K562 (cell line): ENCODE results near the gene MEIS2. TPM values are rescaled to one million over a fixed set of nuclear protein-coding genes. Genes with fewer than 3 reads are reported as not detected.

Experiments
- ATAC-seq: fragments of 200-7000 bp; cut with Tn5 transposase; 3 replicates; pipeline ENCODE4 v1.9.1; 2020; ENCODE audit warnings: moderate library complexity
- BruUV-seq: library from RNA; stranded (reverse); fragments of 400-500 nt; replicated peaks from 2 replicates; lab custom pipeline; 2021; lab: Mats Ljungman, UMichigan
- CTCF ChIA-PET: fragments of 300-600 bp; formaldehyde crosslinking; extraction: SDS; loops from one replicate; lab custom pipeline; 2021; ENCODE audit warnings: low intra/inter-chr PET ratio; lab: Yijun Ruan, JAX
- POLR2A ChIA-PET: fragments of 300-600, 350-650 bp; sonication (Branson Sonifier 250); formaldehyde crosslinking; extraction: SDS; loops from one replicate; lab custom pipeline; 2021; ENCODE audit warnings: antibody characterized with exemption, inconsistent platforms; lab: Yijun Ruan, JAX
- DNase-seq, 4 experiments: peaks; one replicate each; pipeline versions ENCODE4 v3.0.0 to v3.0.0-alpha.2; 2011 to 2018; ENCODE audit warnings: low spot score in 3 of 4, mixed read lengths in 3 of 4; ENCODE audit errors: extremely low read depth in 1 of 4
- FAIRE-seq: peaks from 2 replicates; lab custom pipeline; 2011; peaks lifted over from hg19 to GRCh38; lab: Jason Lieb, UNC
- H2AFZ ChIP-seq: 2 replicates; pipeline ENCODE4 v1.6.0; 2011; ENCODE audit warnings: low read depth, low read length, control low read depth, inconsistent platforms
- H3K27ac ChIP-seq: fragments of 200-600 bp; 3 replicates; pipeline ENCODE4 v1.8.0; 2011; ENCODE audit warnings: low read depth, mild to moderate bottlenecking, control low read depth, inconsistent platforms, low read length, moderate library complexity, mixed read lengths; ENCODE audit errors: extremely low read depth
- H3K27me3 ChIP-seq, 2 experiments: fragments of 300-600 bp in 1 of 2; 2 replicates in 1 of 2; 3 replicates in 1 of 2; pipeline versions ENCODE4 v1.6.0 to v1.8.0; 2011; ENCODE audit warnings: inconsistent platforms in 2 of 2, low read length in 2 of 2, mild to moderate bottlenecking in 1 of 2, mixed read lengths in 1 of 2, moderate library complexity in 1 of 2; ENCODE audit not compliant: control insufficient read depth in 2 of 2, insufficient read depth in 2 of 2
- H3K36me3 ChIP-seq: fragments of 300-600 bp; 3 replicates; pipeline ENCODE4 v1.8.0; 2011; ENCODE audit warnings: mild to moderate bottlenecking, low read length, inconsistent platforms; ENCODE audit not compliant: control insufficient read depth, insufficient read depth
- H3K4me1 ChIP-seq, 2 experiments: fragments of 200-600 bp in 1 of 2; replicated peaks in 1 of 2; 2 replicates in 1 of 2; 3 replicates in 1 of 2; pipeline versions ENCODE4 v1.5.1 to v1.8.0; 2011; ENCODE audit warnings: inconsistent platforms in 2 of 2, low read length in 2 of 2, mild to moderate bottlenecking in 1 of 2, mixed read lengths in 1 of 2, moderate library complexity in 1 of 2; ENCODE audit not compliant: control insufficient read depth in 2 of 2, insufficient read depth in 2 of 2
- H3K4me2 ChIP-seq: 2 replicates; pipeline ENCODE4 v1.6.1; 2011; ENCODE audit warnings: low read length, control low read depth, inconsistent platforms, mixed read lengths; ENCODE audit not compliant: insufficient read depth
- H3K4me3 ChIP-seq: fragments of 200-600 bp; sonication (generic), shearing (Covaris generic); 2 replicates; pipeline ENCODE4 v1.5.1; 2016; ENCODE audit warnings: control low read depth, inconsistent platforms
- H3K79me2 ChIP-seq: fragments of 200-600 bp; 3 replicates; pipeline ENCODE4 v1.8.0; 2011; ENCODE audit warnings: low read length, inconsistent platforms; ENCODE audit not compliant: control insufficient read depth, insufficient read depth
- H3K9ac ChIP-seq, 2 experiments: 2 replicates each; pipeline versions ENCODE4 v1.6.0 to v1.6.1; 2011; ENCODE audit warnings: low read depth in 2 of 2, low read length in 2 of 2, control low read depth in 1 of 2, inconsistent platforms in 1 of 2, mild to moderate bottlenecking in 1 of 2, mixed read lengths in 1 of 2; ENCODE audit not compliant: insufficient read depth in 1 of 2
- H3K9me1 ChIP-seq: one replicate; pipeline ENCODE4 v1.6.0; 2011; ENCODE audit warnings: inconsistent platforms, mild to moderate bottlenecking, low read length, moderate library complexity; ENCODE audit not compliant: control insufficient read depth, insufficient read depth
- H3K9me3 ChIP-seq: replicated peaks from 2 replicates; pipeline ENCODE4 v1.5.1; 2011; ENCODE audit warnings: low read depth, low read length, inconsistent platforms; ENCODE audit not compliant: control insufficient read depth, insufficient read depth
- H4K20me1 ChIP-seq: replicated peaks from 2 replicates; pipeline ENCODE4 v1.6.1; 2011; ENCODE audit warnings: low read length, inconsistent platforms, mixed read lengths; ENCODE audit not compliant: control insufficient read depth, insufficient read depth
- CUX1 ChIP-seq: fragments of 200-800 bp; sonication (Bioruptor generic); IDR thresholded peaks from 2 replicates; pipeline ENCODE4 v1.6.1; 2016; ENCODE audit warnings: missing genetic modification characterization, missing compliant biosample characterization
- E2F6 ChIP-seq, 2 experiments: IDR thresholded peaks; 2 replicates each; pipeline ENCODE4 v1.6.1; 2011; ENCODE audit warnings: borderline replicate concordance in 1 of 2, control low read depth in 1 of 2, low read depth in 1 of 2, low read length in 1 of 2, mild to moderate bottlenecking in 1 of 2, mixed read lengths in 1 of 2, moderate library complexity in 1 of 2; ENCODE audit not compliant: insufficient read depth in 1 of 2, insufficient read length in 1 of 2, poor library complexity in 1 of 2, severe bottlenecking in 1 of 2; ENCODE audit errors: extremely low read depth in 1 of 2
- NR4A1 ChIP-seq, 2 experiments: fragments of 250-450 bp in 1 of 2; fragments of 450-650 bp in 1 of 2; sonication (Bioruptor Pico) in 1 of 2; IDR thresholded peaks; 2 replicates each; pipeline versions ENCODE4 v1.4.0 to v1.6.1; 2016 to 2020; ENCODE audit warnings: mild to moderate bottlenecking in 2 of 2, missing compliant biosample characterization in 1 of 2, missing genetic modification characterization in 1 of 2, moderate library complexity in 1 of 2
- RUNX1 ChIP-seq: sonication (generic); IDR thresholded peaks from 2 replicates; pipeline ENCODE4 v1.6.1; 2016; ENCODE audit warnings: antibody characterized with exemption, low read depth
- ZBTB8A ChIP-seq: fragments of 450-650 bp; IDR thresholded peaks from 2 replicates; pipeline ENCODE4 v1.6.1; 2018; ENCODE audit warnings: mild to moderate bottlenecking, moderate library complexity; ENCODE audit not compliant: partially characterized antibody
- ZSCAN29 ChIP-seq: fragments of 450-650 bp; IDR thresholded peaks from 2 replicates; pipeline ENCODE4 v1.6.1; 2017
- in situ Hi-C: fragments of 300-500 bp; cut with MboI; formaldehyde crosslinking; loops from 4 replicates; pipeline ENCODE4 v1.15.0; 2018; ENCODE audit warnings: inconsistent platforms, mixed read lengths
- intact Hi-C: fragments of 100-400 bp; cut with micrococcal nuclease; formaldehyde crosslinking; loops from 2 replicates; pipeline ENCODE4 v1.14.2; 2022
- polyA plus RNA-seq, 8 experiments: library from polyadenylated mRNA; depleted of rRNA in 4 of 8; stranded (reverse) in 5 of 8; unstranded in 3 of 8; fragments of >200 nt; fragmentation: Nextera tagmentation in 2 of 8; fragmentation: Illumina TruSeq in 1 of 8; extraction: Ambion mirVana in 2 of 8; extraction: Trizol in 1 of 8; gene quantifications; 2 replicates each; pipeline versions ENCODE4 v1.2.1 to v1.2.3, GENCODE V29; 2011 to 2014; ENCODE audit warnings: inconsistent platforms in 1 of 8, missing spikeins in 1 of 8
- total RNA-seq, 7 experiments: library from RNA; depleted of rRNA in 6 of 7; stranded (reverse); fragments of >200 nt in 6 of 7; fragmentation: Illumina TruSeq in 2 of 7; extraction: Trizol in 2 of 7; gene quantifications; 2 replicates each; pipeline versions ENCODE4 v1.2.1 to v1.2.3, GENCODE V29; 2011 to 2021; ENCODE audit warnings: low replicate concordance in 1 of 7
- TF ChIP-seq, protein P1 (sequence below): fragments of 450-650 bp; formaldehyde crosslinking; IDR thresholded peaks from 2 replicates; pipeline ENCODE4 v1.4.0; 2020; ENCODE audit warnings: mild to moderate bottlenecking, moderate library complexity

Gene MEIS2
- total and polyA plus RNA-seq, 9 of the 15 experiments (the other 6 are each of a cell fraction or from before 2014, with no cell fraction given), result 7.5 to 64.2 (median 22.3) TPM

GRCh38 chr15:36964626-36965025 is 135.7 kb downstream of the MEIS2 start:
- CTCF ChIA-PET, result no interaction called here
- Histone ChIP-seq H3K79me2 (no peaks in the 10 kb centered on the region), H3K9me3 (no peaks in the 10 kb centered on the region), H3K9ac (no peak overlapping the region), H4K20me1 (no peaks in the 10 kb centered on the region), H3K4me3 (no peak overlapping the region), H3K4me2 (no peak overlapping the region), H3K36me3 (peaks cover 3% of the 10 kb centered on the region; the same call in 1 of the 3 replicates)
- intact Hi-C loops, result no loop called here
- BruUV-seq, result no TSS peak
- DNase-seq, result no peak
- ATAC-seq, result no peak
- FAIRE-seq, result no peak
- TF ChIP-seq E2F6 (IDR thresholded peaks at IDR 0.05; ENCODE audit: borderline replicate concordance in 1 of 2, extremely low read depth in 1 of 2, insufficient read depth in 1 of 2, insufficient read length in 1 of 2, low read depth in 1 of 2, low read length in 1 of 2, poor library complexity in 1 of 2, severe bottlenecking in 1 of 2), result no peak
- no peak for TF ChIP-seq CUX1
- no peak for TF ChIP-seq ZSCAN29
- no peak for TF ChIP-seq NR4A1 (CRISPR knock-in tag; IDR thresholded peaks at IDR 0.05)
- TF ChIP-seq NR4A1 (tag; IDR thresholded peaks at IDR 0.05), result no peak
- TF ChIP-seq, protein P1, sequence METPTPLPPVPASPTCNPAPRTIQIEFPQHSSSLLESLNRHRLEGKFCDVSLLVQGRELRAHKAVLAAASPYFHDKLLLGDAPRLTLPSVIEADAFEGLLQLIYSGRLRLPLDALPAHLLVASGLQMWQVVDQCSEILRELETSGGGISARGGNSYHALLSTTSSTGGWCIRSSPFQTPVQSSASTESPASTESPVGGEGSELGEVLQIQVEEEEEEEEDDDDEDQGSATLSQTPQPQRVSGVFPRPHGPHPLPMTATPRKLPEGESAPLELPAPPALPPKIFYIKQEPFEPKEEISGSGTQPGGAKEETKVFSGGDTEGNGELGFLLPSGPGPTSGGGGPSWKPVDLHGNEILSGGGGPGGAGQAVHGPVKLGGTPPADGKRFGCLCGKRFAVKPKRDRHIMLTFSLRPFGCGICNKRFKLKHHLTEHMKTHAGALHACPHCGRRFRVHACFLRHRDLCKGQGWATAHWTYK (CRISPR knock-in tag), result no peak
- TF ChIP-seq ZBTB8A, result no peak
- TF ChIP-seq RUNX1, result no peak
- TF ChIP-seq, all 486 proteins: peak for 0
- Histone ChIP-seq H3K27ac (no peak overlapping the region), H3K9me1 (no peaks in the 10 kb centered on the region), H2AFZ (no peak overlapping the region), H3K27me3 (no peaks in the 10 kb centered on the region), H3K4me1 (peaks cover 0 to 9% of the 10 kb centered on the region in 2 experiments; a peak in 2 of 5 replicates)
- in situ Hi-C loops, result no loop called here
- POLR2A ChIA-PET, result interaction anchor here (1.6 kb wide), 1 partner anchor 18 kb away, joined by 6 read pairs; no protein-coding TSS in a partner anchor
